BLaER1 treated with 17β-estradiol and CSF1 and Interleukin-3, amounts not matched to agents 10 nM and 100 nM (cell line): Measurements from ENCODE around the gene DCK.
"Not testable (repeated sequence)": the region's sequence is repeated elsewhere in the genome, so short reads cannot be mapped to it uniquely, and the experiment has no call there.

Experiments used
- H3K27ac ChIP-seq, 11 experiments: shearing (Covaris generic); formaldehyde crosslinking; 2 replicates each; pipeline ENCODE4 v1.8.1; 2022
- H3K27me3 ChIP-seq, 11 experiments: shearing (Covaris generic); formaldehyde crosslinking; 2 replicates each; pipeline ENCODE4 v1.8.1; 2022
- H3K36me3 ChIP-seq, 11 experiments: shearing (Covaris generic); formaldehyde crosslinking; 2 replicates each; pipeline ENCODE4 v1.8.1; 2022
- H3K4me1 ChIP-seq, 10 experiments: shearing (Covaris generic); formaldehyde crosslinking; 2 replicates each; pipeline ENCODE4 v1.8.1; 2022
- H3K4me2 ChIP-seq, 11 experiments: shearing (Covaris generic); formaldehyde crosslinking; 2 replicates each; pipeline ENCODE4 v1.8.1; 2022
- H3K4me3 ChIP-seq, 10 experiments: shearing (Covaris generic); formaldehyde crosslinking; 2 replicates each; pipeline ENCODE4 v1.8.1; 2022
- H3K9ac ChIP-seq, 11 experiments: shearing (Covaris generic); formaldehyde crosslinking; 2 replicates each; pipeline ENCODE4 v1.8.1; 2022
- H3K9me3 ChIP-seq, 11 experiments: shearing (Covaris generic); formaldehyde crosslinking; replicated peaks in 1 of 11; 2 replicates each; pipeline ENCODE4 v1.8.1; 2022
- H4K20me1 ChIP-seq, 11 experiments: shearing (Covaris generic); formaldehyde crosslinking; 2 replicates each; pipeline ENCODE4 v1.8.1; 2022
- Cebpa-rat ChIP-seq, 11 experiments: shearing (Covaris generic); IDR thresholded peaks; 2 replicates each; pipeline ENCODE4 v1.8.1; 2022

The DCK gene

DNA sequence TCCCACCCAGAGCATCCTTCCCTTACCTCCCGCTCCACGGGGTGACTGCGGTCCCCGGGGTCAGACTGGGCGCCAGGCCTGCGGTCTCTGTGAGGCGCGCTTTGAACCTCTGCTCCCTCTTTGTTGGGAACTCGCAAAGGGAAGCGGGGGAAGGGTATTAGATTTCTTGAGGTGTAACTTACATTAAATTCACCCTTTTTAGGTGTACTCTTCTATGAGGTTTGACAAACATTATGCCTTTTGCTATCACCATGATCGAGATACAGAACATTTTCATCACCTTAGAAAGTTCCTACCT, 569 bp downstream of the DCK start:
- peak overlapping the region; percentile 84 to 96 (median 93) for H3K9ac ChIP-seq
- peak overlapping the region; percentile 82 to 98 (median 91) for H3K4me2 ChIP-seq
- peaks cover 7 to 21% (median 16%) of the 10 kb centered on the region in 11 experiments; a peak in 21 of 22 replicates for H3K36me3 ChIP-seq
- peaks cover 12 to 34% (median 29%) of the 10 kb centered on the region in 11 experiments; a peak in 18 of 22 replicates for H4K20me1 ChIP-seq
- H3K9me3 ChIP-seq = peaks cover 1 to 14% (median 12%) of the 10 kb centered on the region in 11 experiments; a peak in 20 of 22 replicates
- TF ChIP-seq Cebpa-rat (IDR thresholded peaks at IDR 0.05) = no peak
- peak overlapping the region; percentile 78 to 96 (median 90) for H3K4me3 ChIP-seq
- no peaks in the 10 kb centered on the region for H3K27me3 ChIP-seq
- H3K27ac ChIP-seq = peak overlapping the region; percentile 82 to 94 (median 91); a peak in 21 of 22 replicates
- peaks cover 49 to 58% (median 55%) of the 10 kb centered on the region in 10 experiments for H3K4me1 ChIP-seq

DNA sequence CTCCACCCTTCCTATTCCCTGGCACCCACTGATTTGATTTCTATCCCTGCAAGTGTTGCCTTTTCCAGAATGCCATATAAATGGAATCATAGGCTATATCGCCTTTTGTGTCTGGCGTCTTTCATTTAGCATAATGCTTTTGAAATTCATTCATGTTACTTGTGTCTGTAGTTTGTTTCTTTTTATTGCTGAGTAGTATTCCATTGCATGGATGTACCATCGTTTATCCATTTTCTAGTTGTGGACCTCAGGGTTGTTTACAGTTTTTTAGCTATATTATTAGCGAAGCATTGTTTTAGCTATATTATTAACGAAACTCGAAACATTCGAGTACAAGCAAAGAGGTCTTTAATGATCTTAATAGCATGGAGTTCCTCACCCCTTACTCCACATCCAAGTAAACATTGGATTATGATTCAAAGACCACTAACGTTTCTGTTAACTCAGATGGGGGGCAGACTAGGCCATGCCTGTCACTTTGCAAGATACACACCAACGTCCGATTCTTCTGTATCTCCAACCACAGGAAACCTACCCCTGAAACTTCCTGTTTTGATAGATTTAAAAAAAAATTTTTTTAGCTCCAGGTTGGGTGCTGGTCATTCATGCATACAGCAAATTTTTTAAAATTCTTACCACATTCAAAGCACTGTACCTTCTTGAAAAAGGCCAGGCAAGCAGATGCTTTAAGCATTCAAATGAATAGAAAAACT, 1.1 kb downstream of the DCK start:
- Histone ChIP-seq H3K4me1 (peaks cover 49 to 58% (median 55%) of the 10 kb centered on the region in 10 experiments), H3K9me3 (peaks cover 5 to 20% (median 17%) of the 10 kb centered on the region in 11 experiments; a peak in 21 of 22 replicates), H3K9ac (peak overlapping the region; percentile 84 to 96 (median 93)), H3K4me3 (peak overlapping the region; percentile 78 to 96 (median 90)), H3K27ac (peak overlapping the region in 10 of 11 experiments; percentile 82 to 94 (median 91); a peak in 19 of 22 replicates), H3K36me3 (peaks cover 12 to 26% (median 21%) of the 10 kb centered on the region in 11 experiments; a peak in 21 of 22 replicates), H4K20me1 (peaks cover 12 to 34% (median 29%) of the 10 kb centered on the region in 11 experiments; a peak in 18 of 22 replicates), H3K4me2 (peak overlapping the region; percentile 82 to 98 (median 91)), H3K27me3 (no peaks in the 10 kb centered on the region)
- TF ChIP-seq Cebpa-rat (IDR thresholded peaks at IDR 0.05) = no peak

DNA sequence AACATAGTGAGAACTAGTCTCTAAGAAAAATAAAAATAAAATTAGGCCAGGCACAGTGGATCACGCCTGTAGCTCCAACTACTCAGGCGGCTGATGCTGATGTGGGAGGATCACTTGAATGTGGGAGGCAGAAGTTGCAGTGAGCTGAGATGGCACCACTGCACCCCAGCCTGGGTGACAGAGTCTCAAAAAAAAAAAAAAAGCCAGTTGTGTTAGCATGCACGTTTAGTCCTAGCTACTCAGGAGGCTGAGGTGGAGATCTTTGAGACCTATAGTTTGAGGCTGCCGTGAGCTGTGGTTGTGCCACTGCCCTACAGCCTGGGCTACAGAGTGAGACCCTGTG, 2.5 kb downstream of the DCK start:
- H4K20me1 ChIP-seq = peaks cover 12 to 36% (median 29%) of the 10 kb centered on the region in 11 experiments; a peak in 18 of 22 replicates
- 0 out of 22 replicates have a peak, but pooled peaks of 1 of the 11 experiments have one; percentile 2 for TF ChIP-seq Cebpa-rat (IDR thresholded peaks at IDR 0.05)
- H3K4me1 ChIP-seq = peaks cover 49 to 57% (median 54%) of the 10 kb centered on the region in 10 experiments
- peaks cover 17 to 39% (median 34%) of the 10 kb centered on the region in 11 experiments; a peak in 21 of 22 replicates for H3K36me3 ChIP-seq
- peak overlapping the region; percentile 58 to 96 (median 92); a peak in 20 of 22 replicates for H3K9ac ChIP-seq
- H3K4me3 ChIP-seq = peak overlapping the region; percentile 78 to 96 (median 90); a peak in 19 of 20 replicates
- H3K9me3 ChIP-seq = peaks cover 5 to 34% (median 31%) of the 10 kb centered on the region in 11 experiments; a peak in 21 of 22 replicates
- H3K27me3 ChIP-seq = no peaks in the 10 kb centered on the region
- H3K27ac ChIP-seq = peak overlapping the region in 6 of 11 experiments; percentile 11 to 94 (median 92); a peak in 10 of 22 replicates
- H3K4me2 ChIP-seq = peak overlapping the region; percentile 82 to 98 (median 91)

DNA sequence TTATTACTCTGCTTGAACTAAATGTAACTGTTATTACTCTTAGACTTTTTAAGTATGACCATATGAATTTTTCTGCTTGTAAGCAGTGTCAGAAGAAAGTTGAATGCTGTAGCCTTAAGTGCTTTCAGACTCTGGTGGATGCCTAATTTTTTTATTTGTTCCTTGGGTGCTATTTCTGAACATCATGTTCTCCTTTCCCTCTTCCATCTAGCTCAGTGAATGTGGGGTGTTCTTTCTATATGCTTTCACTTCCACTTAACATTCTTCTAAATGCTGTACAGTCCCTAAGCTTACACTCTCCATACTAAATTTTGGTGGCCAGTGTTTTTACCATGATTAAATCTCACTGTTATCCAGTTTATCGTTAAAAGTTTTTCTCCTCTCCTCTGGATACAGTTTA, 3.6 kb downstream of the DCK start:
- peaks cover 42 to 52% (median 45%) of the 10 kb centered on the region in 10 experiments for H3K4me1 ChIP-seq
- peaks cover 5 to 42% (median 38%) of the 10 kb centered on the region in 11 experiments; a peak in 21 of 22 replicates for H3K9me3 ChIP-seq
- no peak for TF ChIP-seq Cebpa-rat (IDR thresholded peaks at IDR 0.05)
- H3K27me3 ChIP-seq = no peaks in the 10 kb centered on the region
- peaks cover 22 to 49% (median 44%) of the 10 kb centered on the region in 11 experiments; a peak in 21 of 22 replicates for H3K36me3 ChIP-seq
- peak overlapping the region in 8 of 11 experiments; percentile 0 to 94 (median 34); a peak in 7 of 22 replicates for H3K27ac ChIP-seq
- H3K4me2 ChIP-seq = peak overlapping the region; percentile 82 to 98 (median 91)
- peaks cover 12 to 47% (median 29%) of the 10 kb centered on the region in 11 experiments; a peak in 18 of 22 replicates for H4K20me1 ChIP-seq
- peak overlapping the region in 9 of 10 experiments; percentile 78 to 96 (median 89); a peak in 10 of 20 replicates for H3K4me3 ChIP-seq
- H3K9ac ChIP-seq = peak overlapping the region in 9 of 11 experiments; percentile 38 to 96 (median 92); a peak in 13 of 22 replicates

DNA sequence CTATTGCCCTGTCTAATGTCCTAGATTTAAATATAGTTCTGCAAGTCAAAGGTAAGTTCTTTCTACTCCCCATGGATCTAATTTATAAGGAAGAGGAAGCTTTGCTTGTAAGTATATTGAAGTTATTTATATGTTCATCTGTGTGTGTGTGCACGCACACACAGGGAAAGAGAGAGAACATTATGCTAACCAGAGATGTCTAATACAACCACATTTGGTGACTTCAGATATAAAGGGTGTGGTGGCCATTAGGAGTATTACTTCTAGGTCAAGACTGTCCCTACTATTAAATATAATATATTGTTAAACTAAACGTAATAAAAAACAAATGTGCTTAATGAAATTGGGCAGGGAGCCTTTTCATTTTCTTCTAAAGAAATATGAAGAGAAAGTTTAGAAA, 4.1 kb downstream of the DCK start:
- peaks cover 5 to 43% (median 38%) of the 10 kb centered on the region in 11 experiments; a peak in 21 of 22 replicates for H3K9me3 ChIP-seq
- no peaks in the 10 kb centered on the region for H3K27me3 ChIP-seq
- H3K4me1 ChIP-seq = peaks cover 39 to 48% (median 42%) of the 10 kb centered on the region in 10 experiments
- no peak for TF ChIP-seq Cebpa-rat (IDR thresholded peaks at IDR 0.05)
- H3K36me3 ChIP-seq = peaks cover 23 to 55% (median 45%) of the 10 kb centered on the region in 11 experiments; a peak in 21 of 22 replicates
- H3K4me2 ChIP-seq = peak overlapping the region; percentile 82 to 98 (median 91)
- peak overlapping the region in 8 of 10 experiments; percentile 15 to 96 (median 88); a peak in 8 of 20 replicates for H3K4me3 ChIP-seq
- peak overlapping the region in 4 of 11 experiments; percentile 87 to 96 (median 94); a peak in 8 of 22 replicates for H3K9ac ChIP-seq
- H4K20me1 ChIP-seq = peaks cover 14 to 52% (median 33%) of the 10 kb centered on the region in 11 experiments; a peak in 18 of 22 replicates
- peak overlapping the region in 5 of 11 experiments; percentile 19 to 94 (median 40); a peak in 6 of 22 replicates for H3K27ac ChIP-seq

DNA sequence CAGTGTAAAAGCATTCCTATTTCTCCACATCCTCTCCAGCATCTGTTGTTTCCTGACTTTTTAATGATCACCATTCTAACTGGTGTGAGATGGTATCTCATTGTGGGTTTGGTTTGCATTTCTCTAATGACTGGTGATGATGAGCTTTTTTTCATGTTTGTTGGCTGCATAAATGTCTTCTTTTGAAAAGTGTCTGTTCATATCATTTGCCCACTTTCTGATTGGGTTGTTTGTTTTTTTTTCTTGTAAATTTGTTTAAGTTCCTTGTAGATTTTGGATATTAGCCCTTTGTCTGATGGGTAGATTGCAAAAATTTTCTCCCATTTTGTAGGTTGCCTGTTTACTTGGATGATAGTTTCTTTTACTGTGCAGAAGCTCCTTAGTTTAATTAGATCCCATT, 6.2 kb downstream of the DCK start:
- H3K27ac ChIP-seq, H3K9ac ChIP-seq, H3K4me3 ChIP-seq, H3K4me2 ChIP-seq, H3K27me3 ChIP-seq: not testable (repeated sequence)
- Histone ChIP-seq H3K36me3 (peaks cover 23 to 72% (median 50%) of the 10 kb centered on the region in 11 experiments; a peak in 21 of 22 replicates), H3K4me1 (peaks cover 46 to 59% (median 50%) of the 10 kb centered on the region in 10 experiments), H4K20me1 (peaks cover 32 to 73% (median 49%) of the 10 kb centered on the region in 11 experiments; a peak in 21 of 22 replicates), H3K9me3 (peaks cover 5 to 43% (median 38%) of the 10 kb centered on the region in 11 experiments; a peak in 21 of 22 replicates)

DNA sequence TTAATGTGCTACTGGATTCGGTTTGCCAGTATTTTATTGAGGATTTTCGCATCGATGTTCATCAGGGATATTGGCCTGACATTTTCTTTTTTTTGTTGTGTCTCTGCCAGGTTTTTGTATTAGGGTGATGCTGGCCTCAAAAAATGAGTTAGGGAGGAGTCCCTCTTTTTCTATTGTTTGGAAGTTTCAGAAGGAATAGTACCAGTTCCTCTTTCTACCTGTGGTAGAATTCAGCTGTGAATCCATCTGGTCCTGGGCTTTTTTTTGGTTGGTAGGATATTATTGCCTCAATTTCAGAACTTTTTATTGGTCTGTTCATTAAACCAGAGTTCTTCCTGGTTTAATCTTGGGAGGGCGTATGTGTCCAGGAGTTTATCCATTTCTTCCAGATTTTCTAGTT, 7.9 kb downstream of the DCK start:
- Histone ChIP-seq H3K4me1 (peaks cover 33 to 54% (median 42%) of the 10 kb centered on the region in 10 experiments), H3K9me3 (peaks cover 5 to 43% (median 38%) of the 10 kb centered on the region in 11 experiments; a peak in 21 of 22 replicates), H3K36me3 (peaks cover 23 to 82% (median 57%) of the 10 kb centered on the region in 11 experiments; a peak in 21 of 22 replicates), H4K20me1 (peaks cover 32 to 70% (median 45%) of the 10 kb centered on the region in 11 experiments; a peak in 21 of 22 replicates)
- H3K27ac ChIP-seq, H3K4me3 ChIP-seq, H3K9ac ChIP-seq, H3K4me2 ChIP-seq, H3K27me3 ChIP-seq: not testable (repeated sequence)

DNA sequence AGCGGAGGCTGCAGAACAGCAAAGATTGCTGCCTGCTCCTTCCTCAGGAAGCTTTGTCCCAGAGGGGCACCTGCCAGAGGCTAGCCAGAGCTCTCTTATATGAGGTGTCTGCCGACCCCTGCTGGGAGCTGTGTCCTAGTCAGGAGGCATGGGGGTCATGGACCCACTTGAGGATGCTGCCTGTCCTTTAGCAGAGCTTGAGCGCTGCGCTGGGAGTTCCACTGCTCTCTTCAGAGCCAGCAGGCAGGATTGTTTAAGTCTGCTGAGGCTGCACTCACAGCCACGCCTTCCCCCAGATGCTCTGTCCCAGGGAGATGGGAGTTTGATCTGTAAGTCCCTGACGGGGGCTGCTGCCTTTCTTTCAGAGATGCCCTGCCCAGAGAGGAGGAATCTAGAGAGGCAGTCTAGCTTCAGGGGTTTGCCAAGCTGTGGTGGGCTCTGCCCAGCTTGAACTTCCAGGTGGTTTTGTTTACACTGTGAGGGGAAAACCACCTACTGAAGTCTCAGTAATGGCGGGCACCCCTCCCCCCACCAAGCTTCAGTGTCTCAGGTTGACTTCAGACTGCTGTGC, 10.9 kb downstream of the DCK start:
- H3K27ac ChIP-seq = peak overlapping the region in 1 of 11 experiments; percentile 28; a peak in 2 of 22 replicates
- H3K36me3 ChIP-seq = peaks cover 23 to 87% (median 55%) of the 10 kb centered on the region in 11 experiments; a peak in 21 of 22 replicates
- H3K4me1 ChIP-seq = peaks cover 15 to 40% (median 27%) of the 10 kb centered on the region in 10 experiments
- TF ChIP-seq Cebpa-rat (IDR thresholded peaks at IDR 0.05) = no peak
- H3K9me3 ChIP-seq = peaks cover under 1 to 28% (median 23%) of the 10 kb centered on the region in 11 experiments; a peak in 20 of 22 replicates
- H4K20me1 ChIP-seq = peaks cover 27 to 84% (median 63%) of the 10 kb centered on the region in 11 experiments; a peak in 21 of 22 replicates
- peak overlapping the region; percentile 3 to 72 (median 39); a peak in 16 of 22 replicates for H3K4me2 ChIP-seq
- no peaks in the 10 kb centered on the region for H3K27me3 ChIP-seq
- H3K9ac ChIP-seq = peak overlapping the region in 5 of 11 experiments; percentile 1 to 31 (median 23); a peak in 2 of 22 replicates
- H3K4me3 ChIP-seq = no peak overlapping the region

DNA sequence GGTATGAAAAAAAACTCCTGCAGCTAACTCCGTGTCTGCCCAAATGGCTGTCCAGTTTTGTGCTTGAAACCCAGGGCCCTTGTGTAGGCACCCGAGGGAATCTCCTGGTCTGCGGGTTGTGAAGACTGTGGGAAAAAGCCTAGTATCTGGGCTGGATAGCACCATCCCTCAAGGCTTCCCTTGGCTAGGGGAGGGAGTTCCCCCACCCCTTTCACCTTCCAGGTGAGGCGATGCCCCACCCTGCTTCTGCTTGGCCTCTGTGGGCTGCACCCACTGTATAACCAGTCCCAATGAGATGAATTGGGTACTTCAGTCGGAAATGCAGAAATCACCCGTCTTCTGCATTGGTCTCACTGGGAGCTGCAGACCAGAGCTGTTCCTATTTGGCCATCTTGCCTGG, 11.6 kb downstream of the DCK start:
- H3K27ac ChIP-seq, H3K27me3 ChIP-seq, H3K9ac ChIP-seq, H3K4me2 ChIP-seq, H3K4me3 ChIP-seq: not testable (repeated sequence)
- H4K20me1 ChIP-seq = peaks cover 30 to 90% (median 68%) of the 10 kb centered on the region in 11 experiments; a peak in 21 of 22 replicates
- H3K36me3 ChIP-seq = peaks cover 17 to 81% (median 48%) of the 10 kb centered on the region in 11 experiments; a peak in 20 of 22 replicates
- peaks cover 0 to 21% (median 16%) of the 10 kb centered on the region in 11 experiments; a peak in 19 of 22 replicates for H3K9me3 ChIP-seq
- peaks cover 15 to 40% (median 29%) of the 10 kb centered on the region in 10 experiments for H3K4me1 ChIP-seq
